ENCODE data around the gene MUC4.

DNA sequence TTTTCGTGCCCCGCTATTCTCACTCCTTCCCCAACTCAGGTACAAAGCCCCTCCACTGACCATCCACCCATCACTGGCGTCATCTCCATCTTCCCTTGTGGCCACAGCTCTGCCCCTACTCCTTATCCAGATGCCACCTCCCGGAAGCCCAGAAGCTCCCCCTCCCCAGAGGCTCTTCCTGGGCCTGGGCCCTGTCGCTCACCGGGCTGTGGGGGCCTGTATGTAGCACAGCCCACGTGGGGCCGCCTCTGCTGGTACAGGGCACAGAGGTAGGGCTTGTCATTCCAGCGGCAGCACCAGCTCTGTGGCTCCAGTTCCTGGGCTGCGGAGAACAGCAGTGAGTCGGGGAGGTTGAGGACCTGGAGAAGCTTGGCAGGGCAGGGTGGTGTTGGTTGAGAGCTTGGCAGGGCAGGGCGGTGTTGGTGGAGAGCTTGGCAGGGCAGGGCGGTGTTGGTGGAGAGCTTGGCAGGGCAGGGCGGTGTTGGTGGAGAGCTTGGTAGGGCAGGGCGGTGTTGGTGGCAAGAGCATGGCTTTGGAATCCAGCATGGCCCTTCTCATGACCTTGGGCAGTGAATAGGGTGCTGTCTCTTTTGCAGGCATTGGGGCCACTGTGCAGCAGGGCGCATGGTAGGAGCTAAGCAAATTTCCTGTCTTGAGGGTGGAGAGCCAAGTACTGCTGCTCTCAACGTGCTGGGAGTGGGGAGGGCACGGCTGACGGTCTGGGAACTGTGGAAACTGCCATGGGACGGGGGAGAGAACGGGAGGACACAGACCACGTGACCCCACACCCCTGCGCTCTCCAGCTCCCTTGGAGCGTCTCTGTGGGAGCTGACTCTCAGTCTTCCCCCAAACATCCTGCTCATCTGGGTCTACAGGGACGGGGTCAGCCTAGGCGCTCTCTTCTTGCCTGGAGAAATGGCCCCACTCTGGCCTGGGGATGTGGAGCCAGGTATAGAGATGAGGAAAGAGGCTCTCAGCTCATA, 47.6 kb downstream of the MUC4 start:
- TF ChIP-seq, protein P1, sequence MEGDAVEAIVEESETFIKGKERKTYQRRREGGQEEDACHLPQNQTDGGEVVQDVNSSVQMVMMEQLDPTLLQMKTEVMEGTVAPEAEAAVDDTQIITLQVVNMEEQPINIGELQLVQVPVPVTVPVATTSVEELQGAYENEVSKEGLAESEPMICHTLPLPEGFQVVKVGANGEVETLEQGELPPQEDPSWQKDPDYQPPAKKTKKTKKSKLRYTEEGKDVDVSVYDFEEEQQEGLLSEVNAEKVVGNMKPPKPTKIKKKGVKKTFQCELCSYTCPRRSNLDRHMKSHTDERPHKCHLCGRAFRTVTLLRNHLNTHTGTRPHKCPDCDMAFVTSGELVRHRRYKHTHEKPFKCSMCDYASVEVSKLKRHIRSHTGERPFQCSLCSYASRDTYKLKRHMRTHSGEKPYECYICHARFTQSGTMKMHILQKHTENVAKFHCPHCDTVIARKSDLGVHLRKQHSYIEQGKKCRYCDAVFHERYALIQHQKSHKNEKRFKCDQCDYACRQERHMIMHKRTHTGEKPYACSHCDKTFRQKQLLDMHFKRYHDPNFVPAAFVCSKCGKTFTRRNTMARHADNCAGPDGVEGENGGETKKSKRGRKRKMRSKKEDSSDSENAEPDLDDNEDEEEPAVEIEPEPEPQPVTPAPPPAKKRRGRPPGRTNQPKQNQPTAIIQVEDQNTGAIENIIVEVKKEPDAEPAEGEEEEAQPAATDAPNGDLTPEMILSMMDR (IDR thresholded peaks at IDR 0.05; ENCODE audit: low read depth, low read length) = no peak
- TF ChIP-seq POLR2A (IDR thresholded peaks at IDR 0.05; ENCODE audit: extremely low read depth, insufficient read length) = no peak
